T-helper 9 cell (primary cell): ENCODE data around the gene SALL2.

Experiments
- DNase-seq: peaks from one replicate; pipeline ENCODE4 v3.0.0-alpha.2; 2020

The SALL2 gene

DNA sequence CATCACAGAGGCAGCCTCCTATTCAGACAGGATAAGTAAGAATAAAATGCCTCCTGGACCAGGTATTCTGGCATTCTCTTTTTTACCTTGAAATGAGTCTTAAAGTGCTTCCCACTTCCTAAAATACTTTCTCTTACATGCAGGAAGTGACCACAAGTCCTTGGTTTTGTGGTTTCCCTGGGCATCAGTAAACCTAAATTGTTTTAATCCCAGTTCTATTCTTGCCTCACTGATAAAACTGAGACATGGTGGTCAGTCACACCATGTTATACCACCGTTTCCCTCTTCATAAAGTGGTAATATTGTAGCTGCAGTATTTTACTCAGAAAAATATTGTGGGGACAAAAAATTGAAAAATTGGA is 1.2 kb upstream of the SALL2 start:
- no peak for DNase-seq

DNA sequence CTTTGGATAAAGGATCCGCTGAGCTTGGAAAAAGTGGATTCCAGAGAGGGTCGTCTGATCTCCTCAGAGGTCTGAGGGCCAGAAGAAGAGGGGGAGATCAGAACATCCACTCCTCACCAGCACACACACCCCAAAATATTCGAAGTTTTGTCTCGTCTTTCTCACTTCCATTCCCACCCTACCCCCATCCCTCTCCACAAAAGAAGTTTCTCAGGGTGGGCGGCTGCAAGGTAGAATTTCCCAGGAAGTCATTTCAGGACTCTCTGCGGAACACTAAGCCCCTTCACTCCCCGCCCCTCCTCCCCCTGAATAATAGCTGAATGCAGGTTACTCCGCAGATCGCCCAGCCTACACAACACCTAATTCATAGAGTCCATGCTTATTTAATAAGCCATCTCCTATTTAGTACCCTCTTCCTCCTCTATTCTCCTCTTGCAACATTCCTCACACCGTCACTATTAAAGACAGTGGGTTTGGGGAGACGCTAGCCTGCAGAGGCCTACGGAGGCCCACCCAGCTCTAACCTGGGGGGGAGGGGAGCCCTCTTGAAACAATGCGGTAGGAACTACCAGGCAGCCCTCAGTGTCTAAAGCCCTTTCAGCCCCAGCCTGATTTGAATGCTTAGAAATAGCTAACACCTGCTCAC is 649 bp upstream of the SALL2 start:
- DNase-seq: no peak

DNA sequence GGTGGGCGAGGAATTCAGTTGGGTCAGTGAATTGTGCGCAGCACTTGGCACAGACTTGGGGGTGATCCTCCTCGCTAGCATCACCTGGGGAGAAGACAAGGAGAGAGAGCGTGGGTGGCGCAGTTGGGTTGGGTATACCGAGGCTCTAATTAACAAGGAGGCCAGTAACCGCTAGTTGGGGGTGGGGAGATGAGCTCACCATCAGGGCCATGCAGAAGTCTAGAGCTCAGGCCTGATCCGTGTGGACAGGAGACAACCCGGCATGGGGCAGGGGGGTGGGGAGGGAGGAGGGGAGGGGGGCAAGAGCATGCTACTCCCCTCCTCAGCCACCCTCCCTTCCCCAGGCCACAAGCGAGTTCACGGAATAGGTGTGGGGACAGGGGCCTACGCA is 580 bp downstream of the SALL2 start:
- no peak for DNase-seq

- DNase-seq: no peak
Observed at GRCh38 chr14:21524575-21525490, 1.3 kb downstream of the SALL2 start.

DNA sequence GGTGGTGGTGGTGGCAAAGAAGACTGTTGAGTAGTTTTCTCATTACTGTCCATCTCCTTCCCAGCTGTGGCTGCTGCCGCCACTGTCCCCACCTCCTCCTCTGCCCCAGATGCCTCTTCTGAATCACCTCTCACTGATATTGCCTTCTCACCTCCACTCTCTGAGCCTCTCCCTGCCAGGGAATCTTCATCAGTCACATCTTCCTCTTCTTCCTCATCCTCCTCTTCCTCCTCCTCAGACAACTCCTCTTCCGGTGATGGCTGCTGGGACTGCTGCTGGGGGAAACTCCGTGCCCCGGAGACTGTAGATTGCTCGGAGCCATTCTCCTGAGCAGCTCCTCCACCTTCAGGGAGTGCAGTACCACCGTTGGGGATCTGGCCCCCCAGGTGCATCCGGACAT is 2.9 kb downstream of the SALL2 start:
- DNase-seq: no peak

GRCh38 chr14:21521501-21521900 is 4.6 kb downstream of the SALL2 start:
- DNase-seq: no peak

DNA sequence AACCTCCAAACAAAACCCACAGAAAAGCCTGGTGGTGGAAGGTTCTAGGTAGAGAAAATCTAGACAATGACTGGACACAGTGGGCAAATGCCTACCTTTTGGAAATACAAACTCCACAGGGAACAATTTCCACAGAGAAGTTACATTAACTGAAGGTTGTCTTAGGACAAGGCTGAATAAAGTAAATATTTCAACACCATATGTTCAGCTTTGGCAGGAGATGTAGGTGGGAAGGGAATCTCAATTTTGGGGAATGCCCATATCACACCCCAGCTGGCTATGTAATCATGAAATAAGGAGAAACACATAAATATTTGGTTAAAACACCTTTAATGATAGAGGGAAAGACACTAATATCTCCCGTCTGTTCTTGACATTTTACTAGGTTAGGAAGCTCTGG is 5.4 kb downstream of the SALL2 start:
- no peak for DNase-seq

DNA sequence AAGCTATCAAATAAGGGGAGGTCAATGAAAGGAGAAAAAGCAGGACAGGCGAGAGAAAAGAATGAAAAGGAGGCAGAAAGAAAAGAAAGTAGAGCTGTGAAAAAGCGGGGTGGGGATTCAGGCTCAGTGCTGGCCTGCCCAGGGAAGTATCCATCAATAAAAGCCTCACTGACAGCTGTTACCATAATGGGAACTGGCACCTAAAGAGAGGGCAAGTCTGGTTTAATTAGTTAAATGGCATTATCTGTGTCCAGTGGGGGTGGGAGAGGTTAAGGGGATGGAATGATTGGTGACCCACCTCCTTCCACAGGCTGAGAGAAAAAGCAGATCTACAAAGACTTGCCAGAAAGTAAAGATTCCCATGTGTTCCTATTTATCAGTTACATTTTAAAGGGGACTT is 7.4 kb downstream of the SALL2 start:
- no peak for DNase-seq

GRCh38 chr14:21514341-21514740 is 11.8 kb downstream of the SALL2 start:
- no peak for DNase-seq

GRCh38 chr14:21510735-21511657 is 15.2 kb downstream of the SALL2 start, which contains the start of gene METTL3:
METTL3 (minus strand) TSS chr14:21511340; CDS start chr14:21511223, 117 bp downstream.
- DNase-seq: peak; percentile 88

DNA sequence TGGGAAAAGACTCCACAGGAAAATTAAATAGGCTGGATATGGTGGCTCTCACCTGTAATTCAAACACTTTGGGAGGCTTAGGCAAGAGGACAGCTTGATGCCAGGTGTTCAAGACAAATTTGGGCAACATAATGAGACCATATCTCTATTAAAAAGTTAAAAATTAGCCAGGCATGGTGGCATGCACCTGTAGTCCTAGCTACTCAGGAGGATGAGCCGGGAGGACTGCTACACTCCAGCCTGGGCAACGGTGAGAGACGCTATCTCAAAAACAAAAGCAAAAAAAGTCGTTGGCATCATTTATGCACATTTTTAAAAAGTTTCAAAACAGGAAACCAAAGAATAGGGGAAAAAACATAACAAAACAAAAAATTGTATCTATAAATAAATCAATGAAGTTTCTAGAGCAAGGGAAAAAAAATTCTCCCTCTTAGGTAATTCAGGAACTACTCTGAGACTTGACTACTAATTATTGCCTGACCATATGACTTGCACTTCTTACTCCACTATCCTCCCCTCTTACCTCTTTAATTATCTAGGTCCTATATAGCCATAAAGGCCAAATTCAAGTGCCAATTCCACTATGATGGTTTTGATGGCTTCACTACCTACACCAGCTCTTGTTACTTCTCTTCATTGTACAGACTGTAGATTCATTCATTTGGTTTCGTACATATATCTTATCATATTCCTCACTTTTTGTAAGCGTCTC is 16.6 kb downstream of the SALL2 start:
- DNase-seq: no peak

DNA sequence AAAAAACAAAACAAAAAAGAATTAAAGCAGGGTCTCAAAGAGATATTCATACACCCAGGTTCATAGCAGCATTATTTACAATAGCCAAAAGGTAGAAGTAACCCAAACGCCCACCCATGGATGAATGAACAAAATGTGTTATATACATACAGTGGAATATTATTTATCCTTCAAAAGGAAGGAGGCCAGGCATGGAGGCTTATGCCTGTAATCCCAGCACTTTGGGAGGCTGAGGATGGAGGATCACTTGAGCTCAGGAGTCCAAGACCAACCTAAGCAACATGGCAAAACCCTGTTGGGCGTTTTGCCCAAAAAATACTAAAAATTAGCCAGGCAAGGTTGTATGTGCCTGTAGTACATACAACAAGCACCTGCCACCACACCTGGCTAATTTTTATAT is 19.6 kb downstream of the SALL2 start:
- no peak for DNase-seq

DNA sequence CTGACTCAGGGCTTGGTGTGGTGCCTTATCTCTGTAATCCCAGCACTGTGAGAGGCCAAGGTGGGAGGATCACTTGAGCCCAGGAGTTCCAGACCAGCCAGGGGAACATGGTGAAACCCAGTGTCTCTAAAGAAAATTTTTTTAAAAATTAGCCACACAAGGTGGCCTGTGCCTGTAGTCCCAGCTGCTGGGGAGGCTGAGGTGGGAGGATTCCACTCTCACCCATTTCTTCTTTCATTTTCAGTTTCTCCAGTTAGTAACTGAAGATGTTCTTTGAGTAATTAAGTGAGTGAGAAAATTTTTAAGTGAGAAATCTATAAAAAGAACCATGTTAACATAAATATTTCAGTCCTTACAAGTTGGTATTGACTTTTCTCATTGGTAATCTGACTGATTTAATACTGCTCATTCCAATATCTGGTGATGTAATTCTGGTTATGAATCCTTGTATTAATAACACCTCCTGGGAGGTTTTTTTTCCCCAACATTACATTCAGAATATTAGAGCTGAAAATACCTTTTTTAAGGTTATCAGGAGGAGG is 21.1 kb downstream of the SALL2 start:
- no peak for DNase-seq

GRCh38 chr14:21503376-21503775 is 22.8 kb downstream of the SALL2 start:
- DNase-seq: no peak

DNA sequence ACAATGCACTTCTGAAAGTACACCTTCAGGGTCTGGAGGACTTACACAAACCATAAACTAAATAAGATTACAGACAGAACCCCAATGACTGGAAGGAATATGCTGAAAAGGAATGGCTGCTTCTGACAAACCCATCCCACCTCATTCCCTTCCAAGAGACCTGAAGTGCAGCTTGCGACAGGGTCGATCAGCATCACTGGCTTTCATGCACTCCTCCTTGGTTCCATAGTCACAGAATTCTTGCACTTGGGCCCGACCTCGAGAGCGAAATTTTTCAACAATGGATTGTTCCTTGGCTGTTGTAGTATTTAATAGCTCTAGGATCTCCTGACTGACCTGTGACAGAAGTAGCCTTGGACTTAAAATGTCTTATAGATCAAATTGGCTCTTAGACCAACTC is 24.6 kb downstream of the SALL2 start:
- DNase-seq: no peak

DNA sequence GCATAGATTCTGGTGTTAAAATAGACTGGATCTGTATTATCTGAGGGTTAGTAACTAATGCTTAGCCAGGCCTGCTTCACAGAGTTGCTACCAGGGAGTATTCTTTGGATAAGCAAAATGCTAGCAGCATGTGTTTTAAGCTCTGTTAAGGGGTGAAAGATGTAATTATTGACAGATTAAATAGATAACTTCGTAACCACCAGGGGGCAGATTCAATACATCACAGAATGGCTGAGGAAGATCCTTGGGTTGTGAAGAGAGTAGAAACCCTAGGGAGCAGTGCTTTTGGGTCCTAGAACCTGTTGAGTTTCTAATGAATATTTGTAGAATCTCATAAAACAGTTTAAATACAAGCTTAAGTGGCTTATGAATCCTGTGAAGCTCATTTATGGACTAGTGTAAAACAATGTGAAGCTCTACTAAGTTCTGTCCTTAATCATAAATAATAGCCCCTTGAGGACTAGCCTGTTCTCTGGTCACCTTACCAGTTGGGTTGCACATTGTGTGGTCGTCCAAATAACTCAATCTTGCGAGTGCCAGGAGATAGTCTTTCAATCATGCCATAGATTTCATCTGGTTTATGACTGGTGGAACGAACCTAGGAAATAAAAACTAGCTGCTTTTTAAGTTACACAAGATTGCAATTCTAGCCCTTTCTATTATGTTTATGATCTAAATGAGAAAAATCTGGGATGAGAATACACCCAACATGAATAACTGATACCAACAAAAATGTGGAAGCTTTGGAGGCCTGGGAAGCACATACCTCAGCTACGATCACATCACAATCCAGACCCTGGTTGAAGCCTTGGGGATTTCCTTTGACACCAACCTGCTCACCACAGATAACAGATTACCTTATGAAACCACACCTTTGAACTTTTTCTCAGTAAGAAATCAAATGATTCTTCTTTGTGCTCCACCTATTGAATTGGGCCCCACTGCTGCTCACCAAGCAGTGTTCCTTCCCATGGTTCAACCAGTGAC is 27.3 kb downstream of the SALL2 start:
- DNase-seq: no peak

- DNase-seq: no peak
Observed at GRCh38 chr14:21496453-21496852, 29.7 kb downstream of the SALL2 start.

- no peak for DNase-seq
Observed at GRCh38 chr14:21494902-21495762, 31.0 kb downstream of the SALL2 start.

DNA sequence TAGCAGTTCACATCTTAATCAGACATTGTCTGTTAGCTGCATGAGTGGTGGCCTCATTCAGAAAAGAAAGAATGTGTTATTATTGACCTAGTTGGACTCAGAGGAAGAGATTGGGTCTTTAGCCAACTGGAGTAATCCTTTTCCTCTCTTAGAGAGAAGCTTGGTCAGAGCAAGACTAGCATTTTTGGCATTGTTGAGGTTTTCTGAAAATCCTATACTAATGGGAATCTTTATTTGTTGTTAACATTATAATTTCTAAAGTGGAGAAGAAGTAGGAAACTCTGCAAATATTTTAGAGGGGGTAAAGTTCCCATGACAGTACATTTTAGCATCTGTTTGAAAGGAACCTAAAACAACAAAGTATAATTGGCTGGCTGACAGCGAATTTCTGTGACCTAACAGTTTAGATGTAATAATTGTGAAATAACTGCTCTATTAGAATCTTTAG is 39.5 kb downstream of the SALL2 start:
- no peak for DNase-seq
